GM12878 (cell line): Measurements from ENCODE around the gene TRIM46. TPM values are rescaled to one million over a fixed set of nuclear protein-coding genes. Genes with fewer than 3 reads are reported as not detected.

Experiments used
- ATF7 ChIP-seq: fragments of 450-650 bp; IDR thresholded peaks from 2 replicates; pipeline ENCODE4 v1.6.1; 2016; ENCODE audit warnings: low read depth, mild to moderate bottlenecking
- BHLHE40 ChIP-seq, 2 experiments: fragments of 450-650 bp in 1 of 2; IDR thresholded peaks; 2 replicates each; pipeline ENCODE4 v1.6.1; 2011 to 2017; ENCODE audit warnings: low read depth in 2 of 2, borderline replicate concordance in 1 of 2, improper control_type of control experiment in 1 of 2, low read length in 1 of 2, mild to moderate bottlenecking in 1 of 2
- CHD1 ChIP-seq: IDR thresholded peaks from 2 replicates; pipeline ENCODE4 v1.6.1; 2012; ENCODE audit warnings: low read depth, low read length, improper control_type of control experiment
- EZH2 ChIP-seq: IDR thresholded peaks from 2 replicates; pipeline ENCODE4 v1.6.1; 2012; ENCODE audit warnings: low read depth, mild to moderate bottlenecking, control low read depth, inconsistent platforms, low read length, borderline replicate concordance; ENCODE audit not compliant: control insufficient read depth
- MEF2A ChIP-seq: IDR thresholded peaks from 2 replicates; pipeline ENCODE4 v1.6.1; 2011; ENCODE audit warnings: low read depth, mild to moderate bottlenecking, low read length, moderate library complexity; ENCODE audit not compliant: insufficient read depth
- POLR2A ChIP-seq: IDR thresholded peaks from 2 replicates; pipeline ENCODE4 v1.6.1; 2011; ENCODE audit warnings: low read depth, mild to moderate bottlenecking, low read length
- POLR2AphosphoS5 ChIP-seq: IDR thresholded peaks from 2 replicates; pipeline ENCODE4 v1.6.1; 2011; ENCODE audit warnings: mild to moderate bottlenecking, low read length, inconsistent platforms
- SPI1 ChIP-seq: IDR thresholded peaks from 2 replicates; pipeline ENCODE4 v1.6.1; 2011; ENCODE audit warnings: low read depth, mild to moderate bottlenecking, low read length, moderate library complexity, borderline replicate concordance; ENCODE audit not compliant: insufficient read depth
- SUZ12 ChIP-seq: fragments of 200-600 bp; sonication (generic); IDR thresholded peaks from one replicate; pipeline ENCODE4 v1.6.1; 2018; ENCODE audit warnings: antibody characterized with exemption, mild to moderate bottlenecking; ENCODE audit not compliant: unreplicated experiment
- YY1 ChIP-seq: IDR thresholded peaks from 2 replicates; pipeline ENCODE4 v1.6.1; 2011; ENCODE audit warnings: low read depth, mild to moderate bottlenecking, low read length
- ZNF384 ChIP-seq: IDR thresholded peaks from 2 replicates; pipeline ENCODE4 v1.6.1; 2012; ENCODE audit warnings: low read depth, mild to moderate bottlenecking, low read length, improper control_type of control experiment, borderline replicate concordance
- polyA plus RNA-seq, 11 experiments: library from polyadenylated mRNA; depleted of rRNA in 4 of 11; unstranded in 6 of 11; stranded (reverse) in 5 of 11; fragments of >200 nt; fragmentation: Nextera tagmentation in 4 of 11; fragmentation: Illumina TruSeq in 1 of 11; extraction: Ambion mirVana in 4 of 11; extraction: Trizol in 1 of 11; gene quantifications; 1 replicate in 1 of 11; 2 replicates in 10 of 11; pipeline versions ENCODE4 v1.2.1 to v1.2.3, GENCODE V29; 2011 to 2016; ENCODE audit warnings: inconsistent platforms in 2 of 11, missing spikeins in 2 of 11, low read depth in 1 of 11
- total RNA-seq, 4 experiments: library from RNA; depleted of rRNA in 3 of 4; stranded (reverse); fragments of >200 nt in 3 of 4; fragmentation: Illumina TruSeq in 1 of 4; extraction: Trizol in 1 of 4; gene quantifications; 2 replicates each; pipeline versions ENCODE4 v1.2.1 to v1.2.3, GENCODE V29; 2013 to 2021
- TF ChIP-seq, protein P1 (sequence below): fragments of 150-350 bp; IDR thresholded peaks from 2 replicates; pipeline ENCODE4 v1.6.1; 2016; ENCODE audit warnings: low read depth, low read length
- TF ChIP-seq, protein P2 (sequence below): IDR thresholded peaks from 2 replicates; pipeline ENCODE4 v1.6.1; 2012; ENCODE audit warnings: mild to moderate bottlenecking, low read depth, low read length
- TF ChIP-seq, protein P3 (sequence below): fragments of 450-650 bp; IDR thresholded peaks from 2 replicates; pipeline ENCODE4 v1.6.1; 2017; ENCODE audit warnings: mild to moderate bottlenecking, moderate library complexity
- TF ChIP-seq, protein P4 (sequence below): fragments of 450-650 bp; conservative IDR thresholded peaks from 2 replicates; pipeline ENCODE4 v1.6.1; 2017; ENCODE audit warnings: mild to moderate bottlenecking, moderate library complexity

TRIM46 gene
- total and polyA plus RNA-seq, 10 of the 15 experiments (the other 5 are each of a cell fraction or from before 2014, with no cell fraction given), result 0.08 to 3.1 (median 0.97) TPM

DNA sequence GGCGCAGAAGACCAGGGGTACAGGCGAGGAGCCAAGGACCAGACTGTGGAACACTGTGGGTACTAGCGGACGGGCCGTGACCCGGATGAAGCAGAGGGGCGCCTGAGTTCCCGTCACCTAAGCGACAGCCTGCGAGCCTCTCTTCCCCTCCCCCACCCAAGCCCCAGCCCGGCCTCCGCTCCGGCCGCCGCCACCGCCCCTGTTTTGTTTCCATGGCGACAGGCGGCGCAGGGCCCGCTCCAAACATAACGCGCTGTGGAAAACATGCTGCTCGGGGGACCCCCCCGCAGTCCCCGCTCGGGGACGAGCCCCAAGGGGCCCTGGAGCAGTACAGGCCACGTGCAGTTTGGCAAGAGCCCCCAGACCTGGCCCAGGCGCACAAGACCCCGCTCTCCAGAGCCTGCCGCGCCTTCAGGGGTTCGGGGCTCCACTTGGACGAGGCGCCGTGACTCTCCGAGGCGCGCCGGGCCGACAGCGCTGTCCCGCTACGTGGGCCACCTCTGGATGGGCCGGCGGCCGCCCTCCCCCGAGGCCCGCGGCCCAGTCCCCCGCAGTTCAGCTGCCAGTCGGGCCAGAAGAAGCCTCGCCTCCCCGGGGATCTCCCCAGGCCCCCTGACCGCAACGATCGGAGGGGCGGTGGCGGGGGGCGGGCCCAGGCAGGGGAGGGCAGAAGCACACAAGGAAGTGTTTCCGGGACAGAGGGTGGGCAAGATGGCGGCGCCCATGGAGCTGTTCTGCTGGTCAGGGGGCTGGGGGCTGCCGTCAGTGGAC is 35.1 kb downstream of the TRIM46 start, which contains the start of gene MTX1 (continued):
- TF ChIP-seq BHLHE40 (IDR thresholded peaks at IDR 0.05; ENCODE audit: borderline replicate concordance in 1 of 2, low read depth in 2 of 2, low read length in 1 of 2) (peak; percentile 65 to 87; a peak in 3 of 4 replicates), MEF2A (no peak), CHD1 (no peak), POLR2A (peak; percentile 92), ZNF384 (no peak), SUZ12 (no peak), ATF7 (no peak), SPI1 (no peak), YY1 (peak; percentile 98), EZH2 (no peak), POLR2AphosphoS5 (peak; percentile 60)
- TF ChIP-seq, protein P1, sequence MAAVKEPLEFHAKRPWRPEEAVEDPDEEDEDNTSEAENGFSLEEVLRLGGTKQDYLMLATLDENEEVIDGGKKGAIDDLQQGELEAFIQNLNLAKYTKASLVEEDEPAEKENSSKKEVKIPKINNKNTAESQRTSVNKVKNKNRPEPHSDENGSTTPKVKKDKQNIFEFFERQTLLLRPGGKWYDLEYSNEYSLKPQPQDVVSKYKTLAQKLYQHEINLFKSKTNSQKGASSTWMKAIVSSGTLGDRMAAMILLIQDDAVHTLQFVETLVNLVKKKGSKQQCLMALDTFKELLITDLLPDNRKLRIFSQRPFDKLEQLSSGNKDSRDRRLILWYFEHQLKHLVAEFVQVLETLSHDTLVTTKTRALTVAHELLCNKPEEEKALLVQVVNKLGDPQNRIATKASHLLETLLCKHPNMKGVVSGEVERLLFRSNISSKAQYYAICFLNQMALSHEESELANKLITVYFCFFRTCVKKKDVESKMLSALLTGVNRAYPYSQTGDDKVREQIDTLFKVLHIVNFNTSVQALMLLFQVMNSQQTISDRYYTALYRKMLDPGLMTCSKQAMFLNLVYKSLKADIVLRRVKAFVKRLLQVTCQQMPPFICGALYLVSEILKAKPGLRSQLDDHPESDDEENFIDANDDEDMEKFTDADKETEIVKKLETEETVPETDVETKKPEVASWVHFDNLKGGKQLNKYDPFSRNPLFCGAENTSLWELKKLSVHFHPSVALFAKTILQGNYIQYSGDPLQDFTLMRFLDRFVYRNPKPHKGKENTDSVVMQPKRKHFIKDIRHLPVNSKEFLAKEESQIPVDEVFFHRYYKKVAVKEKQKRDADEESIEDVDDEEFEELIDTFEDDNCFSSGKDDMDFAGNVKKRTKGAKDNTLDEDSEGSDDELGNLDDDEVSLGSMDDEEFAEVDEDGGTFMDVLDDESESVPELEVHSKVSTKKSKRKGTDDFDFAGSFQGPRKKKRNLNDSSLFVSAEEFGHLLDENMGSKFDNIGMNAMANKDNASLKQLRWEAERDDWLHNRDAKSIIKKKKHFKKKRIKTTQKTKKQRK, result no peak
- TF ChIP-seq, protein P2, sequence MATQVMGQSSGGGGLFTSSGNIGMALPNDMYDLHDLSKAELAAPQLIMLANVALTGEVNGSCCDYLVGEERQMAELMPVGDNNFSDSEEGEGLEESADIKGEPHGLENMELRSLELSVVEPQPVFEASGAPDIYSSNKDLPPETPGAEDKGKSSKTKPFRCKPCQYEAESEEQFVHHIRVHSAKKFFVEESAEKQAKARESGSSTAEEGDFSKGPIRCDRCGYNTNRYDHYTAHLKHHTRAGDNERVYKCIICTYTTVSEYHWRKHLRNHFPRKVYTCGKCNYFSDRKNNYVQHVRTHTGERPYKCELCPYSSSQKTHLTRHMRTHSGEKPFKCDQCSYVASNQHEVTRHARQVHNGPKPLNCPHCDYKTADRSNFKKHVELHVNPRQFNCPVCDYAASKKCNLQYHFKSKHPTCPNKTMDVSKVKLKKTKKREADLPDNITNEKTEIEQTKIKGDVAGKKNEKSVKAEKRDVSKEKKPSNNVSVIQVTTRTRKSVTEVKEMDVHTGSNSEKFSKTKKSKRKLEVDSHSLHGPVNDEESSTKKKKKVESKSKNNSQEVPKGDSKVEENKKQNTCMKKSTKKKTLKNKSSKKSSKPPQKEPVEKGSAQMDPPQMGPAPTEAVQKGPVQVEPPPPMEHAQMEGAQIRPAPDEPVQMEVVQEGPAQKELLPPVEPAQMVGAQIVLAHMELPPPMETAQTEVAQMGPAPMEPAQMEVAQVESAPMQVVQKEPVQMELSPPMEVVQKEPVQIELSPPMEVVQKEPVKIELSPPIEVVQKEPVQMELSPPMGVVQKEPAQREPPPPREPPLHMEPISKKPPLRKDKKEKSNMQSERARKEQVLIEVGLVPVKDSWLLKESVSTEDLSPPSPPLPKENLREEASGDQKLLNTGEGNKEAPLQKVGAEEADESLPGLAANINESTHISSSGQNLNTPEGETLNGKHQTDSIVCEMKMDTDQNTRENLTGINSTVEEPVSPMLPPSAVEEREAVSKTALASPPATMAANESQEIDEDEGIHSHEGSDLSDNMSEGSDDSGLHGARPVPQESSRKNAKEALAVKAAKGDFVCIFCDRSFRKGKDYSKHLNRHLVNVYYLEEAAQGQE, result no peak
- TF ChIP-seq, protein P3, sequence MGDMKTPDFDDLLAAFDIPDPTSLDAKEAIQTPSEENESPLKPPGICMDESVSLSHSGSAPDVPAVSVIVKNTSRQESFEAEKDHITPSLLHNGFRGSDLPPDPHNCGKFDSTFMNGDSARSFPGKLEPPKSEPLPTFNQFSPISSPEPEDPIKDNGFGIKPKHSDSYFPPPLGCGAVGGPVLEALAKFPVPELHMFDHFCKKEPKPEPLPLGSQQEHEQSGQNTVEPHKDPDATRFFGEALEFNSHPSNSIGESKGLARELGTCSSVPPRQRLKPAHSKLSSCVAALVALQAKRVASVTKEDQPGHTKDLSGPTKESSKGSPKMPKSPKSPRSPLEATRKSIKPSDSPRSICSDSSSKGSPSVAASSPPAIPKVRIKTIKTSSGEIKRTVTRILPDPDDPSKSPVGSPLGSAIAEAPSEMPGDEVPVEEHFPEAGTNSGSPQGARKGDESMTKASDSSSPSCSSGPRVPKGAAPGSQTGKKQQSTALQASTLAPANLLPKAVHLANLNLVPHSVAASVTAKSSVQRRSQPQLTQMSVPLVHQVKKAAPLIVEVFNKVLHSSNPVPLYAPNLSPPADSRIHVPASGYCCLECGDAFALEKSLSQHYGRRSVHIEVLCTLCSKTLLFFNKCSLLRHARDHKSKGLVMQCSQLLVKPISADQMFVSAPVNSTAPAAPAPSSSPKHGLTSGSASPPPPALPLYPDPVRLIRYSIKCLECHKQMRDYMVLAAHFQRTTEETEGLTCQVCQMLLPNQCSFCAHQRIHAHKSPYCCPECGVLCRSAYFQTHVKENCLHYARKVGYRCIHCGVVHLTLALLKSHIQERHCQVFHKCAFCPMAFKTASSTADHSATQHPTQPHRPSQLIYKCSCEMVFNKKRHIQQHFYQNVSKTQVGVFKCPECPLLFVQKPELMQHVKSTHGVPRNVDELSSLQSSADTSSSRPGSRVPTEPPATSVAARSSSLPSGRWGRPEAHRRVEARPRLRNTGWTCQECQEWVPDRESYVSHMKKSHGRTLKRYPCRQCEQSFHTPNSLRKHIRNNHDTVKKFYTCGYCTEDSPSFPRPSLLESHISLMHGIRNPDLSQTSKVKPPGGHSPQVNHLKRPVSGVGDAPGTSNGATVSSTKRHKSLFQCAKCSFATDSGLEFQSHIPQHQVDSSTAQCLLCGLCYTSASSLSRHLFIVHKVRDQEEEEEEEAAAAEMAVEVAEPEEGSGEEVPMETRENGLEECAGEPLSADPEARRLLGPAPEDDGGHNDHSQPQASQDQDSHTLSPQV, result no peak
- TF ChIP-seq, protein P4, sequence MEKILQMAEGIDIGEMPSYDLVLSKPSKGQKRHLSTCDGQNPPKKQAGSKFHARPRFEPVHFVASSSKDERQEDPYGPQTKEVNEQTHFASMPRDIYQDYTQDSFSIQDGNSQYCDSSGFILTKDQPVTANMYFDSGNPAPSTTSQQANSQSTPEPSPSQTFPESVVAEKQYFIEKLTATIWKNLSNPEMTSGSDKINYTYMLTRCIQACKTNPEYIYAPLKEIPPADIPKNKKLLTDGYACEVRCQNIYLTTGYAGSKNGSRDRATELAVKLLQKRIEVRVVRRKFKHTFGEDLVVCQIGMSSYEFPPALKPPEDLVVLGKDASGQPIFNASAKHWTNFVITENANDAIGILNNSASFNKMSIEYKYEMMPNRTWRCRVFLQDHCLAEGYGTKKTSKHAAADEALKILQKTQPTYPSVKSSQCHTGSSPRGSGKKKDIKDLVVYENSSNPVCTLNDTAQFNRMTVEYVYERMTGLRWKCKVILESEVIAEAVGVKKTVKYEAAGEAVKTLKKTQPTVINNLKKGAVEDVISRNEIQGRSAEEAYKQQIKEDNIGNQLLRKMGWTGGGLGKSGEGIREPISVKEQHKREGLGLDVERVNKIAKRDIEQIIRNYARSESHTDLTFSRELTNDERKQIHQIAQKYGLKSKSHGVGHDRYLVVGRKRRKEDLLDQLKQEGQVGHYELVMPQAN, result peak; percentile 96
